Naive thymus-derived CD4-positive, alpha-beta T cell (primary cell): ENCODE data around the gene SCYL2. TPM values are rescaled to one million over a fixed set of nuclear protein-coding genes. Genes with fewer than 3 reads are reported as not detected.
"Not testable (repeated sequence)": the region's sequence is repeated elsewhere in the genome, so short reads cannot be mapped to it uniquely, and the experiment has no call there.

Source experiments
- ATAC-seq: fragments of 150-1000 bp; cut with Tn5 transposase; 2 replicates; pipeline ENCODE4 v1.10.0; 2021; ENCODE audit warnings: mild to moderate bottlenecking, moderate library complexity
- CTCF ChIA-PET: fragments of 350-600 bp; sonication (Branson Sonifier 250); formaldehyde crosslinking; loops from one replicate; lab custom pipeline; 2021; ENCODE audit warnings: antibody characterized with exemption; lab: Charles Lee
- POLR2A ChIA-PET: fragments of 350-600 bp; sonication (Branson Sonifier 250); formaldehyde crosslinking; loops from one replicate; lab custom pipeline; 2021; ENCODE audit warnings: antibody characterized with exemption, inconsistent platforms; lab: Charles Lee
- DNase-seq, 9 donors: peaks; one replicate each; pipeline versions ENCODE4 v3.0.0 to v3.0.0-alpha.2; 2020 to 2022; ENCODE audit warnings: mixed read lengths in 1 of 9
- H3K27ac ChIP-seq: one replicate; pipeline ENCODE4 v1.7.0; 2013; ENCODE audit warnings: mild to moderate bottlenecking, low read depth, low read length, moderate library complexity
- H3K27me3 ChIP-seq, 2 donors: one replicate each; pipeline ENCODE4 v1.7.0; 2013; ENCODE audit warnings: low read length in 2 of 2, mild to moderate bottlenecking in 2 of 2, moderate library complexity in 2 of 2; ENCODE audit not compliant: control insufficient read depth in 2 of 2, insufficient read depth in 2 of 2
- H3K36me3 ChIP-seq, 3 experiments: 1 replicate in 2 of 3; 2 replicates in 1 of 3; pipeline ENCODE4 v1.7.0; 2013; ENCODE audit warnings: low read length in 3 of 3, mild to moderate bottlenecking in 3 of 3, moderate library complexity in 1 of 3; ENCODE audit not compliant: insufficient read depth in 3 of 3, control insufficient read depth in 2 of 3
- H3K4me1 ChIP-seq, 2 donors: one replicate each; pipeline ENCODE4 v1.7.0; 2013; ENCODE audit warnings: low read length in 2 of 2, mild to moderate bottlenecking in 2 of 2, moderate library complexity in 1 of 2; ENCODE audit not compliant: control insufficient read depth in 2 of 2, insufficient read depth in 2 of 2
- H3K4me3 ChIP-seq: 2 replicates; pipeline ENCODE4 v1.7.0; 2013; ENCODE audit warnings: mild to moderate bottlenecking, low read length
- H3K9me3 ChIP-seq, 3 experiments: 1 replicate in 2 of 3; 2 replicates in 1 of 3; pipeline ENCODE4 v1.7.0; 2013; ENCODE audit warnings: low read length in 3 of 3; ENCODE audit not compliant: control insufficient read depth in 2 of 3
- H3K27ac Mint-ChIP-seq, 9 donors: one replicate each; pipeline ENCODE4 v1.8.0; 2020 to 2022; ENCODE audit warnings: mixed read lengths in 9 of 9, mild to moderate bottlenecking in 8 of 9, moderate library complexity in 5 of 9, inconsistent platforms in 2 of 9
- H3K27me3 Mint-ChIP-seq, 5 donors: one replicate each; pipeline ENCODE4 v1.8.0; 2021 to 2022; ENCODE audit warnings: mixed read lengths in 5 of 5, mild to moderate bottlenecking in 1 of 5
- H3K36me3 Mint-ChIP-seq, 5 donors: one replicate each; pipeline ENCODE4 v1.8.0; 2020 to 2022; ENCODE audit warnings: mixed read lengths in 5 of 5, mild to moderate bottlenecking in 3 of 5, inconsistent platforms in 1 of 5
- H3K4me1 Mint-ChIP-seq, 7 donors: one replicate each; pipeline ENCODE4 v1.8.0; 2020 to 2022; ENCODE audit warnings: mixed read lengths in 7 of 7, mild to moderate bottlenecking in 3 of 7, inconsistent platforms in 1 of 7
- H3K4me3 Mint-ChIP-seq, 10 donors: one replicate each; pipeline ENCODE4 v1.8.0; 2020 to 2022; ENCODE audit warnings: mild to moderate bottlenecking in 10 of 10, mixed read lengths in 10 of 10, moderate library complexity in 6 of 10, inconsistent platforms in 2 of 10
- H3K9me3 Mint-ChIP-seq, 11 donors: one replicate each; pipeline ENCODE4 v1.8.0; 2020 to 2022; ENCODE audit warnings: mixed read lengths in 11 of 11, mild to moderate bottlenecking in 4 of 11, inconsistent platforms in 1 of 11, moderate library complexity in 1 of 11
- intact Hi-C, 2 donors: fragments of 100-400 bp; cut with micrococcal nuclease; formaldehyde crosslinking; loops; one replicate each; pipeline ENCODE4 v1.15.1; 2023
- polyA plus RNA-seq, 2 donors: library from polyadenylated mRNA; unstranded; fragments of 300-500 nt; fragmentation: Illumina TruSeq; gene quantifications; one replicate each; pipeline ENCODE4 v1.2.3, GENCODE V29; 2021
- total RNA-seq, 6 experiments: library from RNA in 5 of 6; stranded (reverse) in 5 of 6; gene quantifications; 1 replicate in 5 of 6; 2 replicates in 1 of 6; pipeline ENCODE4 v1.2.3 and lab custom pipeline; 2021 to 2026

The SCYL2 gene
- total and polyA plus RNA-seq, 7 experiments from 2014 or later: 18.9 to 49.4 (median 36.4) TPM

DNA sequence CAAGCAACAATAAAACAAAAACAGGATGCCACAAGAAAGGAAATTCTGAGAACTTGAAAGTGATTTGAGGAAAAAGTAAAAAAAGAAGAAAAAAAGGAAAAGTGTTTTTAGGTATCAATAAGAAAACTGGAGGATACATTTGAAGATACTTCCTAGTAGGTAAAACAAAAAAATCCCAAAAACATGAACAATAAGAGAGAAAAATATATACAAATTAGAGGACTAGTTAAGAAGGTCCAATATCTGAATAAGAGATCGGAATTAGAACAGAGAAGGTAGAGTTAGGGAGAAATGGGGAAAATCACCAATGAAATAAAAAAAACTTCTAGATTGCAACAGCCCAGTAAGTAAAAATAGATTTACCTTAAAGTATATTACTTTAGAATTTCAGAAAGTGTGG is 8.8 kb upstream of the SCYL2 start:
- Mint-ChIP-seq H3K4me1 (peaks cover 0 to 15% (median 6%) of the 10 kb centered on the region in 7 donors), H3K27me3 (no peaks in the 10 kb centered on the region), H3K4me3 (peak overlapping the region in 1 of 10 donors; percentile 31), H3K9me3 (peaks cover 0 to 5% (median 0%) of the 10 kb centered on the region in 11 donors), H3K36me3 (peaks cover 0 to 7% (median 4%) of the 10 kb centered on the region in 5 donors), H3K27ac (no peak overlapping the region)
- intact Hi-C loops: no loop called here
- ATAC-seq (no peak), DNase-seq (no peak)
- H3K36me3 ChIP-seq: no peaks in the 10 kb centered on the region
- CTCF ChIA-PET: no interaction called here
- H3K4me3 ChIP-seq: no peak overlapping the region
- no peaks in the 10 kb centered on the region for H3K27me3 ChIP-seq
- no peak overlapping the region for H3K27ac ChIP-seq
- H3K9me3 ChIP-seq: no peaks in the 10 kb centered on the region
- no peaks in the 10 kb centered on the region for H3K4me1 ChIP-seq
- POLR2A ChIA-PET: no interaction called here

DNA sequence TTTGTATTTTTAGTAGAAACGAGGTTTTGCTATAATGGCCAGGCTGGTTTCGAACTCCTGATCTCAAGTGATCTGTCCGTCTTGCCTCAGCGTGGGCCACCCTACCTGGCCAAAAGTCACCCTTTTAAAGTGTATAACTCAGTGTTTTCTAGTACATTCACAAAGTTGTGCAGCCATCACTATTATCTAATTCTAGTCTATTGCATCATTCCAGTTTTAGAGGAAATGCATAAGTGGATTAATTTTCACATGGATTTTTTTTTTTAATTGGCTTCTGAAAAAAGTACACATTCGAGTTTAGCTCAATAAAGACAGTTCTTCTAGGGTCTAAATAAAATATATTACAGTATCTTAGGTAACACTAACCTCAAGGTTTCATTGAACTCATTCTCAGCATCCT is 3.8 kb upstream of the SCYL2 start:
- Histone ChIP-seq H3K4me3 (no peak overlapping the region), H3K4me1 (peaks cover 4 to 10% of the 10 kb centered on the region in 2 donors), H3K9me3 (no peaks in the 10 kb centered on the region), H3K27ac (no peak overlapping the region), H3K36me3 (peaks cover 0 to 6% (median 0%) of the 10 kb centered on the region in 3 experiments), H3K27me3 (no peaks in the 10 kb centered on the region)
- no peaks in the 10 kb centered on the region for H3K27me3 Mint-ChIP-seq
- DNase-seq (no peak), ATAC-seq (no peak)
- H3K4me1 Mint-ChIP-seq: peaks cover 0 to 22% (median 9%) of the 10 kb centered on the region in 7 donors
- no peak overlapping the region for H3K27ac Mint-ChIP-seq
- peaks cover 0 to 5% (median 0%) of the 10 kb centered on the region in 11 donors for H3K9me3 Mint-ChIP-seq
- no peak overlapping the region for H3K4me3 Mint-ChIP-seq
- POLR2A ChIA-PET: interaction anchor here (1.2 kb wide), 1 partner anchor 62 kb away, joined by 3 read pairs; the partner anchor contains the start of gene ACTR6
- H3K36me3 Mint-ChIP-seq: peaks cover 0 to 4% (median under 1%) of the 10 kb centered on the region in 5 donors
- intact Hi-C loops: no loop called here
- CTCF ChIA-PET: interaction anchor here (0.6 kb wide), 1 partner anchor 34 kb away, joined by 3 read pairs; no protein-coding TSS in a partner anchor

DNA sequence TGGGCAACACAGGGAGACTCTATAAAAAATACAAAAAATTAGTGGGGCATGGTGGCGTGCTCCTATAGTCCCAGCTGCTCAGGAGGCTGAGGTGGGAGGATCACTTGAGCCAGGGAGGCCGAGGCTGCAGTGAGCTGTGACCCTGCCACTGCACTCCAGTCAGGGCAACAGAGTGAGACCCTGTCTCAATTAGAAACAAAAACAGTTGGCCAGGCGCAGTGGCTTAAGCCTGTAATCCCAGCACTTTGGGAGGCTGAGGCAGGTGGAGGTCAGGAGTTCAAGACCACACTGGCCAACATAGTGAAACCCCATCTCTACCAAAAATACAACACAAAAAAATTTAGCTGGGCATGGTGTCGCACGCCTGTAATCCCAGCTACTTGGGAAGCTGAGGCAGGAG is 1.9 kb upstream of the SCYL2 start:
- DNase-seq, H3K9me3 Mint-ChIP-seq, H3K4me3 ChIP-seq, H3K36me3 Mint-ChIP-seq, ATAC-seq, H3K27me3 Mint-ChIP-seq, H3K27me3 ChIP-seq, H3K36me3 ChIP-seq, H3K27ac ChIP-seq, H3K27ac Mint-ChIP-seq, H3K9me3 ChIP-seq: not testable (repeated sequence)
- Mint-ChIP-seq H3K4me1 (peaks cover 13 to 35% (median 23%) of the 10 kb centered on the region in 7 donors), H3K4me3 (peak overlapping the region in 2 of 10 donors; percentile 29 to 52)
- ChIA-PET CTCF (interaction anchor here (0.6 kb wide), 1 partner anchor 1591 kb away, joined by 4 read pairs; no protein-coding TSS in a partner anchor), POLR2A (interaction anchor here (0.8 kb wide), 1 partner anchor 55 kb away, joined by 3 read pairs; no protein-coding TSS in a partner anchor)
- H3K4me1 ChIP-seq: peaks cover 11 to 19% of the 10 kb centered on the region in 2 donors
- intact Hi-C loops: loop anchor here (5.0 kb wide), 3 partner anchors 67 to 1797 kb away; partner anchors contain the start of genes GNPTAB (in 1 of the 2) and WASHC3 (in 1 of the 2)

DNA sequence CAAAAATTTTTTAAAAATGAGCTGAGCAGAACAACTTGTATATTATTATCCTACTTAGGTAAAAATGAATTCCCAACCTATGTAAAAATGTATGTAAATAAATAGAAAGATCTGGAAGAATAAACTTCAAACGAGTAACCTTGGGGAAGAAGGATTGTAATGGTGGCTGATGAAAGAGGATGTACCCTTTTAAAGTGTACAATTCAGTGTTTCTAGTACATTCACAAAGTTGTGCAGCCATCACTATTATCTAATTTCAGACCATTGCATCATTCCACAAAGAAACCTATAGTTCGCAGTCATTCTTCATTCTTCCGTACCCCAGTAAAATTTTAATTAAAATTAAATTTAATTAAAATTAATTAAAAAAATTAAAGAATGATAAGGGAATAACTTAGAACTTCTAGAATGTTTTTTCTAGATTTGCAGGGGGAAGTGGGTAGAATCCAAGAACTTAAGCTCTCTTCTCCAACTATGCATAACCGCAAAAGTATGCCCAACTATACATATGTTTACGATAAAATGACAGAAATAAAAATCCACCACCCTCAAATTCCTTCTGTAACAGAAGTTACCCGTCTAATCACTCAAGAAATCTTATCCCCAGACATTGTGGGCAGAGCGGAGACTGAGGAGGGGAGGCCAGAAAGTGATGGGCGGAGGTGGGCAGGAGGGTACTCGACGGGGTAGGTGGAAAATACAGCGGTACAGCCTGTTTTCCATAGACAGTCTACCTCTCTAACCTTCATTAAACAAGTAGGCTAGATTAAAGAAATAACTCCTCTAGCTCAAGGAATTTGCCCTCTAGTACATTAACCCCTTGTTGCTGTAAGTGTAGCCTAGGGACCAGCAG is 1.0 kb upstream of the SCYL2 start:
- Mint-ChIP-seq H3K4me3 (peak overlapping the region; percentile 94 to 100 (median 98)), H3K27me3 (no peaks in the 10 kb centered on the region), H3K27ac (peak overlapping the region; percentile 89 to 100 (median 98)), H3K36me3 (peaks cover 0 to 5% (median 0%) of the 10 kb centered on the region in 5 donors), H3K9me3 (peaks cover 0 to 5% (median 0%) of the 10 kb centered on the region in 11 donors), H3K4me1 (peaks cover 17 to 43% (median 27%) of the 10 kb centered on the region in 7 donors)
- intact Hi-C loops: loop anchor here (2.0 to 5.0 kb wide), 6 partner anchors 66 to 1797 kb away; partner anchors contain the start of genes GNPTAB (in 1 of the 2), SLC25A3 (in 1 of the 2), UTP20 (in 1 of the 2) and WASHC3 (in 1 of the 2)
- Histone ChIP-seq H3K27me3 (no peaks in the 10 kb centered on the region), H3K9me3 (no peaks in the 10 kb centered on the region), H3K4me3 (peak overlapping the region; percentile 98), H3K4me1 (peaks cover 11 to 19% of the 10 kb centered on the region in 2 donors), H3K27ac (peak overlapping the region; percentile 96), H3K36me3 (peaks cover 0 to 6% (median 0%) of the 10 kb centered on the region in 3 experiments)
- POLR2A ChIA-PET: interaction anchor here (0.5 to 3.0 kb wide), 6 partner anchors 46 to 1014 kb away, joined by 3 to 23 read pairs (median 3); partner anchors contain the start of genes ACTR6 and UTP20
- CTCF ChIA-PET: no interaction called here
- DNase-seq: peak in 1 of 9 donors; percentile 3
- no peak for ATAC-seq

DNA sequence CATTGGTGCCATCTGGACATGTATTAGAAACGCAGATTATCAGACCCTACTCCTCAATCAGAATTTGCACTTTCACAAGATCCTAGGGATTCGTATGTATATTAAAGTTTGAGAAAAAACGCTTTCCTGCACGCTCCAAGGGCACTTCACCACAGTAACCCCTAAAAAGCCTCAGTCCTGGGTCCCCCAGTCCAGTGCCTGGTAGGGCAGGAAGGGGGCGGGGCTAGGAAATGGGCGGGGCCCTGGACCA is 467 bp upstream of the SCYL2 start:
- POLR2A ChIA-PET: interaction anchor here (0.9 to 3.0 kb wide), 5 partner anchors 17 to 67 kb away, joined by 3 to 23 read pairs (median 4); partner anchors contain the start of gene ACTR6
- DNase-seq: peak in 2 of 9 donors; percentile 90 to 94
- CTCF ChIA-PET: no interaction called here

More for the DNA sequence above, 467 bp upstream of the SCYL2 start:
- ATAC-seq: peak; percentile 83
- Histone ChIP-seq H3K9me3 (no peaks in the 10 kb centered on the region), H3K4me1 (peaks cover 11 to 19% of the 10 kb centered on the region in 2 donors), H3K4me3 (peak overlapping the region; percentile 98), H3K36me3 (peaks cover 0 to 6% (median 0%) of the 10 kb centered on the region in 3 experiments), H3K27me3 (no peaks in the 10 kb centered on the region), H3K27ac (peak overlapping the region; percentile 96)
- peaks cover 0 to 5% (median 0%) of the 10 kb centered on the region in 5 donors for H3K36me3 Mint-ChIP-seq
- H3K4me3 Mint-ChIP-seq: peak overlapping the region; percentile 94 to 100 (median 98)
- peaks cover 18 to 48% (median 30%) of the 10 kb centered on the region in 7 donors for H3K4me1 Mint-ChIP-seq
- H3K27me3 Mint-ChIP-seq: no peaks in the 10 kb centered on the region
- peaks cover 0 to 5% (median 0%) of the 10 kb centered on the region in 11 donors for H3K9me3 Mint-ChIP-seq
- H3K27ac Mint-ChIP-seq: peak overlapping the region; percentile 89 to 100 (median 98)
- intact Hi-C loops: loop anchor here (2.0 to 5.0 kb wide), 6 partner anchors 66 to 1796 kb away; partner anchors contain the start of genes GNPTAB (in 1 of the 2), SLC25A3 (in 1 of the 2), UTP20 (in 1 of the 2) and WASHC3 (in 1 of the 2)
